Keratinocyte (primary cell): Measurements from ENCODE around the gene EGFR. TPM values are rescaled to one million over a fixed set of nuclear protein-coding genes. Genes with fewer than 3 reads are reported as not detected.

ENCODE experiments used
- DNase-seq: peaks from one replicate; pipeline ENCODE4 v3.0.0-alpha.2; 2011; ENCODE audit warnings: low read depth, missing footprints, low spot score
- FAIRE-seq: peaks from 2 replicates; lab custom pipeline; 2011; peaks lifted over from hg19 to GRCh38; lab: Jason Lieb, UNC
- H2AFZ ChIP-seq: 2 replicates; pipeline ENCODE4 v1.6.0; 2012; ENCODE audit warnings: low read length, control low read depth, inconsistent platforms; ENCODE audit not compliant: control insufficient read depth
- H3K27ac ChIP-seq: 2 replicates; pipeline ENCODE4 v1.5.1; 2011; ENCODE audit warnings: low read length; ENCODE audit not compliant: control insufficient read depth, insufficient read depth
- H3K27me3 ChIP-seq: 3 replicates; pipeline ENCODE4 v1.6.0; 2011; ENCODE audit warnings: low read length; ENCODE audit not compliant: control insufficient read depth, insufficient read depth; ENCODE audit errors: extremely low read depth
- H3K36me3 ChIP-seq, 2 experiments: 2 replicates in 1 of 2; 3 replicates in 1 of 2; pipeline ENCODE4 v1.5.1; 2011; ENCODE audit warnings: low read length in 2 of 2, mild to moderate bottlenecking in 1 of 2; ENCODE audit not compliant: control insufficient read depth in 2 of 2, insufficient read depth in 2 of 2; ENCODE audit errors: extremely low read depth in 1 of 2
- H3K4me1 ChIP-seq: 3 replicates; pipeline ENCODE4 v1.5.1; 2011; ENCODE audit warnings: low read length; ENCODE audit not compliant: control insufficient read depth, insufficient read depth; ENCODE audit errors: extremely low read depth
- H3K4me2 ChIP-seq: 3 replicates; pipeline ENCODE4 v1.6.0; 2011; ENCODE audit warnings: low read depth, low read length; ENCODE audit not compliant: control insufficient read depth, insufficient read depth; ENCODE audit errors: extremely low read depth
- H3K4me3 ChIP-seq, 3 experiments: fragments of 200-600 bp in 1 of 3; sonication (generic) in 1 of 3; 2 replicates in 2 of 3; 3 replicates in 1 of 3; pipeline ENCODE4 v1.5.1; 2011 to 2016; ENCODE audit warnings: low read length in 3 of 3, mild to moderate bottlenecking in 3 of 3, control low read depth in 2 of 3, inconsistent platforms in 1 of 3, low read depth in 1 of 3, mixed read lengths in 1 of 3, mixed run types in 1 of 3, moderate library complexity in 1 of 3; ENCODE audit not compliant: control insufficient read depth in 2 of 3, insufficient read depth in 2 of 3; ENCODE audit errors: extremely low read depth in 1 of 3
- H3K79me2 ChIP-seq: 2 replicates; pipeline ENCODE4 v1.6.0; 2012; ENCODE audit warnings: low read length; ENCODE audit not compliant: control insufficient read depth, insufficient read depth
- H3K9ac ChIP-seq: 3 replicates; pipeline ENCODE4 v1.6.0; 2011; ENCODE audit warnings: low read length; ENCODE audit not compliant: control insufficient read depth, insufficient read depth; ENCODE audit errors: extremely low read depth
- H3K9me1 ChIP-seq: 3 replicates; pipeline ENCODE4 v1.6.0; 2011; ENCODE audit warnings: low read length; ENCODE audit not compliant: control insufficient read depth, insufficient read depth; ENCODE audit errors: extremely low read depth
- H3K9me3 ChIP-seq: 2 replicates; pipeline ENCODE4 v1.5.1; 2012; ENCODE audit warnings: low read depth, low read length; ENCODE audit not compliant: control insufficient read depth
- H4K20me1 ChIP-seq: 3 replicates; pipeline ENCODE4 v1.6.0; 2011; ENCODE audit warnings: low read length; ENCODE audit not compliant: control insufficient read depth, insufficient read depth; ENCODE audit errors: extremely low read depth
- EZH2 ChIP-seq: IDR thresholded peaks from one replicate; pipeline ENCODE4 v1.6.1; 2012; ENCODE audit warnings: inconsistent platforms, mild to moderate bottlenecking, low read length, moderate library complexity
- dilution Hi-C: fragments of 300-500 bp; cut with MboI; formaldehyde crosslinking; loops from one replicate; pipeline ENCODE4 v1.7.0; 2020; ENCODE audit warnings: low sequenced_read_pairs; ENCODE audit not compliant: extremely low pct_ligation_motif_present
- polyA plus RNA-seq, 5 experiments: library from polyadenylated mRNA; depleted of rRNA in 3 of 5; stranded (reverse) in 3 of 5; stranded (forward) in 1 of 5; unstranded in 1 of 5; fragments of >200 nt; gene quantifications; 1 replicate in 1 of 5; 2 replicates in 3 of 5; 3 replicates in 1 of 5; pipeline versions ENCODE4 v1.2.1 to v1.2.3, GENCODE V29; 2011 to 2012; ENCODE audit warnings: missing spikeins in 2 of 5, low read depth in 1 of 5, low replicate concordance in 1 of 5
- TF ChIP-seq, protein P1 (sequence below), 3 experiments: IDR thresholded peaks in 1 of 3; conservative IDR thresholded peaks in 1 of 3; optimal IDR thresholded peaks in 1 of 3; 2 replicates in 2 of 3; 3 replicates in 1 of 3; pipeline versions ENCODE3 to v1.5.1; 2011; ENCODE audit warnings: low read length in 3 of 3, mild to moderate bottlenecking in 3 of 3, moderate library complexity in 2 of 3, control low read depth in 1 of 3, inconsistent platforms in 1 of 3; ENCODE audit not compliant: insufficient read depth in 2 of 3; ENCODE audit errors: extremely low read depth in 1 of 3

Gene EGFR
- polyA plus RNA-seq, 1 donor (not counting 4 experiments of a cell fraction or from before 2014, with no cell fraction given), result 120 TPM

- DNase-seq (no peak), FAIRE-seq (no peak)
- H3K27me3 ChIP-seq, result no peaks in the 10 kb centered on the region
- H3K4me3 ChIP-seq, result no peak overlapping the region
- dilution Hi-C loops, result no loop called here
- peaks cover 3% of the 10 kb centered on the region for H3K9me1 ChIP-seq
- no peak overlapping the region for H3K4me2 ChIP-seq
- no peaks in the 10 kb centered on the region for H3K9me3 ChIP-seq
- peaks cover 96% of the 10 kb centered on the region for H3K4me1 ChIP-seq
- H3K79me2 ChIP-seq, result peaks cover 67% of the 10 kb centered on the region
- peaks cover 3% of the 10 kb centered on the region for H4K20me1 ChIP-seq
- H3K9ac ChIP-seq, result no peak overlapping the region
- H3K36me3 ChIP-seq, result peaks cover 14 to 37% of the 10 kb centered on the region in 2 experiments
- TF ChIP-seq, protein P1, sequence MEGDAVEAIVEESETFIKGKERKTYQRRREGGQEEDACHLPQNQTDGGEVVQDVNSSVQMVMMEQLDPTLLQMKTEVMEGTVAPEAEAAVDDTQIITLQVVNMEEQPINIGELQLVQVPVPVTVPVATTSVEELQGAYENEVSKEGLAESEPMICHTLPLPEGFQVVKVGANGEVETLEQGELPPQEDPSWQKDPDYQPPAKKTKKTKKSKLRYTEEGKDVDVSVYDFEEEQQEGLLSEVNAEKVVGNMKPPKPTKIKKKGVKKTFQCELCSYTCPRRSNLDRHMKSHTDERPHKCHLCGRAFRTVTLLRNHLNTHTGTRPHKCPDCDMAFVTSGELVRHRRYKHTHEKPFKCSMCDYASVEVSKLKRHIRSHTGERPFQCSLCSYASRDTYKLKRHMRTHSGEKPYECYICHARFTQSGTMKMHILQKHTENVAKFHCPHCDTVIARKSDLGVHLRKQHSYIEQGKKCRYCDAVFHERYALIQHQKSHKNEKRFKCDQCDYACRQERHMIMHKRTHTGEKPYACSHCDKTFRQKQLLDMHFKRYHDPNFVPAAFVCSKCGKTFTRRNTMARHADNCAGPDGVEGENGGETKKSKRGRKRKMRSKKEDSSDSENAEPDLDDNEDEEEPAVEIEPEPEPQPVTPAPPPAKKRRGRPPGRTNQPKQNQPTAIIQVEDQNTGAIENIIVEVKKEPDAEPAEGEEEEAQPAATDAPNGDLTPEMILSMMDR (optimal IDR thresholded peaks at IDR 0.05 in 1 of 3, IDR thresholded peaks at IDR 0.05 in 1 of 3, conservative IDR thresholded peaks at IDR 0.05 in 1 of 3; ENCODE audit: extremely low read depth in 1 of 3, insufficient read depth in 2 of 3, low read length in 3 of 3), result peak in 1 of 3 experiments; percentile 16
- no peak for TF ChIP-seq EZH2
- no peak overlapping the region for H2AFZ ChIP-seq
- peak overlapping the region; percentile 70 for H3K27ac ChIP-seq
Observed at GRCh38 chr7:55124989-55125875, 106.4 kb downstream of the EGFR start.

DNA sequence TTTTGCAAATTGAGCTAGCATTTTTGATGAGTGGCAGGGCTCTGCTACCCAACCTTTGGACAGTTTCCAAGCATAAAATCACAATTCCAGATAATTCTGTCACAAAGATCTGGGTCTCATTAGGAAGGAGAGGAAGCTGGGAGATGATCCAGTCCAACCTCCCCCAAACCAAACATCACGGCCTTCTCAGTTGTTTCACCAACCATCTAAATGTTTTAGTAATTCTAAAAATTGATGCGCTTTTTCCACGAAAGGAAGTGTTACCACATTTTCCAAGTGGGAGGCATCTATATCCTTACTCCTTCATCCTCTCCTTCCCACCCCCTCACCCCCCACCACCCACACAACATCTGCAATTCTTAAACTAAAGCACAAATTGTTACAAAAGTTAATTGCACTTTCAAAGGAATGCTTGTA lies 108.3 kb downstream of the EGFR start:
- Histone ChIP-seq H3K4me3 (no peak overlapping the region), H3K36me3 (peaks cover 13 to 30% of the 10 kb centered on the region in 2 experiments), H3K4me2 (no peak overlapping the region), H3K9me3 (no peaks in the 10 kb centered on the region), H3K27ac (peak overlapping the region; percentile 99), H4K20me1 (peaks cover 3% of the 10 kb centered on the region), H2AFZ (no peak overlapping the region), H3K27me3 (no peaks in the 10 kb centered on the region), H3K9ac (no peak overlapping the region), H3K4me1 (peaks cover 96% of the 10 kb centered on the region), H3K9me1 (peaks cover 3% of the 10 kb centered on the region), H3K79me2 (peaks cover 72% of the 10 kb centered on the region)
- DNase-seq (no peak), FAIRE-seq (peak; percentile 46)
- dilution Hi-C loops, result no loop called here
- TF ChIP-seq EZH2, result no peak
- TF ChIP-seq, protein P1 (optimal IDR thresholded peaks at IDR 0.05 in 1 of 3, IDR thresholded peaks at IDR 0.05 in 1 of 3, conservative IDR thresholded peaks at IDR 0.05 in 1 of 3; ENCODE audit: extremely low read depth in 1 of 3, insufficient read depth in 2 of 3, low read length in 3 of 3), result no peak
